Stimulated activated CD4-positive, alpha-beta T cell treated with anti-CD3 and anti-CD28 coated beads, Interleukin-4, amount 100 ng/mL, for 48 hours (primary cell): Measurements from ENCODE around the gene SFTA2.

ENCODE experiments used
- DNase-seq, 2 donors: peaks; one replicate each; pipeline ENCODE4 v3.0.0-alpha.2; 2020; ENCODE audit warnings: low read depth in 2 of 2

Gene SFTA2

DNA sequence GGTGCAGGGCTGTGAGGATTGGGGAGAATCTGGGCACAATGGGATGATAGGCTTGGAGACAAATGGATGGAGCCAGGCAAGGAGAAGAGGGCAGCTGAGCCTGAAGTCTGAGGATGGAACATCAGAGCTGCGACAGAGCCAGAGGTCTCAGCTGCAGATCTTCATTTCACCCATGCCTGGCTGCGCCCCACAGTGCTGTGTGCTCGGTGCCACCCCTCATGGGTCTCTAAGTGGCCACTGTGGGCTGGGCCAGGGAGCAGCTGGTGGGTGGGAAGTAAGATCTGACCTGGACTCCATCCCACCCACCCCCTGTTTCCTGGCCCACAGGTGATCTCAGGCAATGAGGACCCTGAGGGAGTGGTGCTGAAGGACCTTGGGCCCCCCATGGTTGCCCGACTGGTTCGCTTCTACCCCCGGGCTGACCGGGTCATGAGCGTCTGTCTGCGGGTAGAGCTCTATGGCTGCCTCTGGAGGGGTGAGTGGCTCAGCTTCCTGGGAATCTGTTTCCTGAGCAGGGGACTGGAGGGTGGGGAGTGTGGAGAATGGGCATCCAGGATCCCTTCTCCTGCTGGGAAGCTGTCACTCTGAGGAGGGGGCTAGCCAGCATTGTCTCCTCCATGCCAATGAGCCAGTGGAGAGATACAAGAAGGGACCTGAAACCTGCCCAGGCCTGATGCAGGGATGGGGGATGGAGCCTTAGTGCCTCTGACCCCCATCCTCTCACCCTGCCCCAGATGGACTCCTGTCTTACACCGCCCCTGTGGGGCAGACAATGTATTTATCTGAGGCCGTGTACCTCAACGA is 41.1 kb downstream of the SFTA2 start:
- DNase-seq, result no peak

- DNase-seq, result no peak
Observed at GRCh38 chr6:30889921-30890645, 41.9 kb downstream of the SFTA2 start.

DNA sequence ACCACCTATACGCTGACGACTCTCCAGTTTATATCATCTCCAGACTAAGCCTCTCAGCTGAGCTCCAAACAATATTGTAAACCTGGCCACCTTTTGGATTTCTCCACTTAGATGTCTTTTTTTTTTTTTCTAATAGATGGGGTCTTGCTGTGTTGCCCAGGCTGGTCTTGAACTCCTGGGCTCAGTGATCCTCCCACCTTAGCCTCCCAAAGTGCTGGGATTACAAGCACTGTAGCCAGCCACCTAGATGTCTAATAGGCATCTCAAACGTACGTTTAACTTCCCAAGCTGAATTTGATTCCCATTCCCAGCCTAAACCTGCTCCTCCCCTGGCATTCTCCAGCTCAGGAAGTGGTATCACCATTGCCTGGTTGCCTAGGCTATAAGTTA is 42.5 kb downstream of the SFTA2 start:
- DNase-seq, result no peak

DNA sequence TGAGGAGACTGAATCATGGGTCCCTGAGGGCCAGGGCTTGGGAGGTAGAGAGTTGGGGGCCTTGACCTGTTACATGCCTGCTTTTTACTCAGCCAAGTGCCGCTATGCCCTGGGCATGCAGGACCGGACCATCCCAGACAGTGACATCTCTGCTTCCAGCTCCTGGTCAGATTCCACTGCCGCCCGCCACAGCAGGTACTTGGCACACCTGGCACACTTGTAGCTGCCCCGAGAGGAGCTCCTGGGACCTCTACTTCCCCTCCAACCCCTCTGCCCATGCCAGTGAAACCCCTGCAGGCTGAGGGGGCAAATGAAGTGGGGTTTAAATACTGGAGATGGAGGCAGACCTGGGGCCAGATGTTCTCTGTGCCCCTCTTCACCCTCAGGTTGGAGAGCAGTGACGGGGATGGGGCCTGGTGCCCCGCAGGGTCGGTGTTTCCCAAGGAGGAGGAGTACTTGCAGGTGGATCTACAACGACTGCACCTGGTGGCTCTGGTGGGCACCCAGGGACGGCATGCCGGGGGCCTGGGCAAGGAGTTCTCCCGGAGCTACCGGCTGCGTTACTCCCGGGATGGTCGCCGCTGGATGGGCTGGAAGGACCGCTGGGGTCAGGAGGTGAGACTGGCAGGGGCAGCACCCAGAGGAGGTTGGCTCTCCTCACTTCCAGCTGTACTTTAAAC is 43.0 kb downstream of the SFTA2 start:
- DNase-seq, result no peak

DNA sequence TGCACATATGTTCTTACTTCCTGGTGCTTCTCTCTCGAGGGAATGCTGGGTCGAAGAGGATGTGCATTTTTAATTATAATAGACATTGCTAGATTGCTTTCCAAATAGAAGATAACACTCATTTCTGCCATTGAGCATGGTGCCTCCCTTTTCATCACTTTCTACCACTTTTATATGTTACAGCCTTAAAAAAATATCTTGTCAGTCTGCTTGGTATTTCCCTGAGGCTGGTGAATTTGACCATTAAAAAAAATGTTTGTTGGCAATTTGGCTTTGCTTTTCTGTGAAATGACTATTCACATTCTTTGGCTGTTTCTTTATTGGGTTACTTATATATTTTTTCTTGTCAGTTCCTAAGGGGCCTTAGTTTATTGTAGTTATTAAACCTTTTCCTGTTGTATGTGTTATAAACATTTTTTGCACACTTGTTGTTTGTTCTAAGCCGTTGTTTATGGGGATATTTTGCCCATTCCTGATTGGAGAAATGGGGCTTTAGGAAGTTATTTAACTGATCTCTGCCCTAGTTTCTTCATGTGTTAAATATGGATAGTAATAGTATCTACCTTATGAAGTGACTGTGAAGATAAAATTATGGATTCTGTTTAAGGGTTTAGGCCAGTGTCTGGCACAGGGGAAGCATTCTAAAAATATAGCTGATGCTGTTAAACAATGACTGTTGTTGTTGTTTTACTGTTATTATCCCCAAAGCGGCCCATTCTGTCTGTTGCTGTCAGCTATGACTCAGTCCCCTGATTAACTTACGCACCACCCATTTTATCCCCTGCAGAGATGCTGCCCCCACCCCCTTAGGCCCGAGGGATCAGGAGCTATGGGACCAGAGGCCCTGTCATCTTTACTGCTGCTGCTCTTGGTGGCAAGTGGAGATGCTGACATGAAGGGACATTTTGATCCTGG is 43.8 kb downstream of the SFTA2 start:
- DNase-seq, result no peak

- no peak for DNase-seq
Observed at GRCh38 chr6:30886897-30887255, 45.1 kb downstream of the SFTA2 start.

DNA sequence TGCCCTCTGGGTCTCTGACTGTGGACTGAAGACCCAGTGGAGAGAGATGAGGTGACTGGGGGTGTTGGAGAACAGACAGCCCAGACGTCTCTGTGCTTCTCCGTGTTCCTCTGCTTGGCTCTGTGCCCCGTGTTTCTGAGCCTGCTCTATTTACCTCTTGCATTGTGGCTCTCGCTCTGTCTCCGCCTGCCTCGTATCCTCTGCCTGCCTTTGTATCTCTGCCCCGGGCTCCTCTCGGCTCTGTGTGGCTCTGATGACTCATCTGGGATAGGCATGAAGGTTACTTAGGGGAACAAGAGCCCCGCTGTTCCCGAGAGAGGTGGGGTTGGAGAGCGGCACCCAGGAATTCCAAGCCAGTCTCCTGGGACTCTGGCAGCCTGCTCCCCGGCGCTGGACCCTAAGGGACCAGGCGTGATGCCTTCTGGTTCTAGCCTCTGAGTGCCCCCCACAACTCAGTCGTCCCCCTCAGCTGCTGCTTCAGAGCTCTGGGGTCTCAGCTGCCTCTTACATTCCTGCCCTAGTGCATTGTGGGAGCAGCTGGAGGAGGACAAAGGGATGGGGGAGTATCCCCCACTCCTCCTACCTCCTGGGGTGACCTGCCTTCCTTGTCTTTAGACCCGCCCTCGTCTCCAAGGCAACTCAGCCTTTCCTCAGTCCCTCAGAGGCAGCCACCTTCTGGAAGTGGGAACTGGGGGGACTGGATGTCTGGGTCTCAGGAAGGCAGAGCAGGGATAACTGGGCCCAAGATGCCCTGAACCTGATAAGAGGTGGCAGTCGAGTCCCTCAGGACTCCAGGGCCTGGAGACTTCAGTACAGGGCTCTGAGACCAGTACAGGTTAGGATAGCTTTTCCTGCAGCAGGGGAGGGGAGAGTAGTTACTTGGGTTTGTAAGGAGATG is 45.7 kb downstream of the SFTA2 start:
- no peak for DNase-seq

DNA sequence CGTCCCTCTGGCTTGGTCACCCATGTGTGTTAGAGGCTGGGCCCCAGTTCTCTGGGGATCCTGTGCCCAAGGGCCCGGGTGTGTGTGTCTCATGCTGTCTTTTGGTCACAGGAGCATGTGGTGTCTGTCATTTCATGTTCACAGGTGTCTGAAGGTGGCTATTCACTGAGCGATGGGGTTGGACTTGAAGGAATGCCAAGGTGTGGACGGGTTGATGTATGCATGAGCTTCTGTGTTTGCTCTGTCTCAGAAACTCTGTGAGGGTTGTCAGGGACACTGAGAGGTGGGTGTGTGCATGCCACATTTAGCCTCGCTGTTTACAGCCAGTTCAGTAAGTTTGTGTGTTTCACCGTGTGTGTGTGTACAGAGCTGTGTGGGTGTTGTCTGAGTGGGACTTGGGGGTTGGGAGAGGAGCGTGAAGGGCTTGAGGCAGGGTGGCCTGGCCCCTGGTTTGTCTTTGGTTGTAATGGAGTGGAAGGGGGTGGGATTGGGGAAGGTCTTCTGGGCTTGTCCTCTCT is 46.4 kb downstream of the SFTA2 start:
- no peak for DNase-seq

DNA sequence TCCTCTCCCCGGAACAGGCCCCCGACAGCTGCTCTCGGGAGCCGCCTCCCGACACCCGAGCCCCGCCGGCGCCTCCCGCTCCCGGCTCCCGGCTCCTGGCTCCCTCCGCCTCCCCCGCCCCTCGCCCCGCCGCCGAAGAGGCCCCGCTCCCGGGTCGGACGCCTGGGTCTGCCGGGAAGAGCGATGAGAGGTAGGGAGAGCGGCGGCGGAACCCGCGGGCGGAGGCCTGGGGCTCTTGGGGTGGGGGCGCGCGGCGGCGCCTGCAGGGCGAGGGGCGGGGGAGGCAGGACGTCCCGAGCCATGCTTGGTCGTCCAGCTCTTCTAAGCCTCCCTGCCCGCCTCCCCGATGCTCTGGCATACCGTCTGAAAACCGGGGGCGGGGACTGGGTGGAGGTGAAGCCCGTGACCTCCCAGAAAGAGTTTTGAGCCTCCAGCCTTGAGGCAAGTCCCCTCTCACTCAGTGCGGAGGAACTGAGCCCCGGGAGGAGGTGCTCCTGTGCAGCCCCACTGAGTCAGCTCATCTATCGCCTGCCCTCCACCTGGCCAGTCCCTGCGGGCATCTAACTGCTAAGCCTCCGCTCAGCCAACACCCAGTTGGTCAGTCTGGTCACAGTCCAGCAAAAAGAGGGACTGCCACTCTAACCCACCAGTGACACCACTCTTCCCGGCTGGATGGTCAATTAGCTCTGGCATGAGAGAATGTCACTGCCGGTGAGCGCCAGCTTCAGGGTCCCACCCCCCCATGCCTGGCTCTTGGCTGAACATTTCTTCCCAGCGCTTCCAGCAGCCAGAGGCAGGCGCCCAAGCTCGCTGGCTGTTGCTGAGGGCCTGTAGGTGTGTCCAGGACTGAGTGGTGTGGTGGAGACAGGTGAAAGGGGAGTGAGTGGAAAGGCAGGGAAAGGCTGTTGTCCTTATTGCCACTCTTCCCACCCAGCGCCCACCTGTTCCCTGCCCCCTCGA is 47.2 kb downstream of the SFTA2 start:
- peak; percentile 37 to 44 for DNase-seq

DNA sequence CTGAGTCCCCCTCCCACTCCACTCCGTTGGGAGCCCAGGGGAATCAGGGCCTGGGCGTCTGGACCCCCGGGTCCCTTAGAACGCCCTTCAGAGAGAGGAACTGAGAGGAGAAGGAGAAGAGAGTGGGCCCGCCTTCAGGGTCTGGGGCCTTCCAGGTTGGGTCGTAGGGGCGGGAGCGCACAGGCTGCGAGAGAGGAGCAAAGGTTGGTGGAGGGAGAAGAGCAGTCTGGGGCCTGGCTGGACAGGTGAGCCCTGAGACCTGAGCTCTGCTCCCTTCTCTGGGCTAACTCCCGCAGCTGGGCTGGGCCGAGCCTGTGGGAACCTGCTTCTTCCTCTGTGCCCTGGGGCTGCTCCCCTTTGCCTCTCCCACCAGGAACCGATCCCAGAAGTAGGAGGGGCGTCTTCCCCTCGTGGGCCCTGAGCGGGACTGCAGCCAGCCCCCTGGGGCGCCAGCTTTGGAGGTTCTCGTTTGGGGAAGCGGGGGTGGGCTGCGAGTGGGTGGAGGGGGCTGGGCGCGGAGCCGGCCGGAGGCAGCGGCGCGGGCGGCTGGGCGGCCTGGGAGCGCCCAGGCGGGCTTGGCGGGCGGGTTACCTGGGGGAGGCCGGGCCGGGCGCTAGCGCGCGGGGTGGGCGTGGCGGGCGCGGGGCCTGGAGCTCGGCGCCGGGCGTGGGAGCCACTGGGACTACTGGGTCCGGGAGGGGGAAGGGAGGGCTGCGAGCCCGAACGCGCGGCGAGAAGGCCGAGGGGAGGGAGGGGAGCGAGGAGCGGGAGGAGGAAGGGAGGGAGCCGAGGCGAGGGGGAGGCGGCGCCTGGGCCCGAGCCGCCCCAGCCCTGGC is 48.1 kb downstream of the SFTA2 start, which contains the start of gene DDR1:
TSS of gene DDR1 (plus strand) at position 835 of the 836 bp plus-strand sequence. CDS start 4,211 bp downstream, outside the sequence.
- DNase-seq, result peak; percentile 28 to 45

DNA sequence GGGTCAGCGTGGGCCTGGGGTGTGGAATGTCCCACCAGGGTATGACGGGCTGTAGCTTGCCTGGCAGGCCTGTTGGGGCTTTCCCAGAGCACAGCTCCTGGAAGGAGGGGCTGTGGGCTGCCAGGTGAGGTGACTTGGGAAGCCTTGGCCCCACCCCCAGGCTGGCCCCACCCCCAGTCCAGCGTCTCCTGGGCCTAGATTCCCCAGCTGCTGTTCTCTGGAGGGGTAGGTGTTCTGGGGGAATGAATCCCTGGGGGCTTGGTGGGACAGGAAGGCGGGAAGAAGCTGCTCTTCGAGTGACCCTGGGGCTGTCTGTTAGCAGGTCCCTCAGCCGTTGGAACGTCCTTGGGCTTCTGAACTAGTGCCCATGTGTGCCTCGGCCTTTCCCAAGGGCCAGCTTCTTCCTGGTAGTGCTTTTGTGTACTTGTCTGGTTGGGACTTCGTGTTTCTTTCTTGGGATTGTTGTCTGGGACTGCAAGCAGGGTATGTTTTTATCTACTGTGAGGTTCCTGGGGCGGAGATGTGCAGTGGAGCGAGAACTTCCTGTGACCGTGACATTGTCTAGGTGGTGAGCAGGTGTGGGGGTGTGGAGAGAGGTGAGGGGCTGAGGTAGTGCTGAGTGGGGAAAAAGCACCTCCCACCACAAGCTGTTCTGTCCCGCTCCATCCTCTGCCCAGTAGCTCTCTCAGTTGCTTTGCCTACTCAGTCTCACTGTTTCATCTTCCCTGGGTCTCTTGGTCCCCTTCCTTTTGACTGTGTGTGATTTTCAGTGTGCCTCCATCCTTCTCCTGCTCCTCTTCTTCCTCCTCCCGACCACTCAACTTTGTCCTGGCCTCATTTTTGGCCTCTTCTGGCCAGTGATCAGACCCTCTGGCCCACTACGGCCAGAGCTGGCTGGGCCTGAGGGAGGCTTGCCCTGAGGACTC is 48.9 kb downstream of the SFTA2 start:
- DNase-seq, result no peak

- no peak for DNase-seq
Observed at GRCh38 chr6:30882204-30882758, 49.7 kb downstream of the SFTA2 start.

DNA sequence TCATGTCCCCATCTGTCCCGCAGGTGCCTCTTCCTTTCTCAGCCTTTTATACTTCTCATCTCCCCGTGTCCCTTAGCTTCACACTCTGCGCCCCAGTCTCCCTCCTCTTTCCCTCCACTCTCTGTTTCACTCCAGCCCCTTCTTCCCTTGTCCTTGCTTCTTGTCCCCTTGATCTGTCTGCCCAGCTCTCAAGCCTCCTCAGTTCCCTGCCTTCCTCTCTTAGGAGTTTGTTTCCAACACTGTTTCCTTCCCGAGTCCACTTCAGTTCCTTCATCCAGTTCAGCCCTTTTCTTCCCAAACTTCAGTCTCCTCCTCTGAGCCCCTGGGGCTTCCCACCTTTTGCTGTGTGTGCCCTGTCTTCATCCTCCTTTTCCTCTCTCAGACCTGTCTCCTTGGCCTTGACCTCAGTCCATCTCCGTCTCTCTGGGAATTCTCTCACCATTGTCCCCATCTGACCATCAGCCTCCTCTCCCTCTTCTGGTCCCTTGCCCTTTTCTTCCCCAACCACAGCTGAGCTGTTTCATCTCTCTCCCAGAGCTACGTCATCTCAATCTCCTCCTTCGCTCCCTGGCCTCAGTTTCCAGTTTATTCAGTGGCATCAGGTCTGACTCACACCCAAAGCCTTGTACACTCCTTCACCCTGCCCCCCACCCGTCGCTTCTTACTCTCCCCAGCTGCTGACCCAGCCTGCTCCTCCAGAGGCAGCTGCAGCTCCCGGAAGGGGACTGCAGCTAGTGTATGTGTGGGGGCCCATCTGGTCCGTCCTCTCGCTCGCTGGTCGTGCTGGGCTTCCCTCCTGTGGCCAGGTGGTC is 50.4 kb downstream of the SFTA2 start:
- DNase-seq, result no peak
